HCT116 (cell line): Measurements from ENCODE around the gene ARID2. TPM values are rescaled to one million over a fixed set of nuclear protein-coding genes. Genes with fewer than 3 reads are reported as not detected.
A peak's percentile ranks its signal among the peaks of the same experiment; 100 is the strongest.

Experiments
- ATAC-seq: fragments of 200-7000 bp; cut with Tn5 transposase; 2 replicates; pipeline ENCODE4 v1.9.1; 2020; ENCODE audit warnings: mild to moderate bottlenecking, moderate library complexity
- BruUV-seq: library from RNA; stranded (reverse); fragments of 400-500 nt; replicated peaks from 2 replicates; lab custom pipeline; 2021; lab: Mats Ljungman, UMichigan
- CTCF ChIA-PET: fragments of 300-600 bp; sonication (Branson Sonifier 250); formaldehyde crosslinking; loops from one replicate; lab custom pipeline; 2021; ENCODE audit warnings: antibody characterized with exemption; lab: Charles Lee
- POLR2A ChIA-PET: fragments of 300-600, 350-600 bp; sonication (Branson Sonifier 250); formaldehyde crosslinking; loops from one replicate; lab custom pipeline; 2021; ENCODE audit warnings: antibody characterized with exemption; lab: Charles Lee
- RAD21 ChIA-PET, 2 experiments: fragments of 300-600 bp; sonication (Branson Sonifier 250); formaldehyde crosslinking; loops; one replicate each; lab custom pipeline; 2023; ENCODE audit warnings: low total read pairs in 2 of 2; ENCODE audit not compliant: uncharacterized antibody in 2 of 2, unreplicated experiment in 2 of 2, low non-redundant PET in 1 of 2; lab: Charles Lee
- DNase-seq: peaks from one replicate; pipeline ENCODE4 v3.0.0-alpha.2; 2010; ENCODE audit warnings: low read depth, low spot score
- H2AFZ ChIP-seq: fragments of 200-600 bp; shearing (Covaris generic), sonication (generic); 2 replicates; pipeline ENCODE4 v1.6.1; 2017; ENCODE audit warnings: low read depth, mixed run types, mixed read lengths, antibody characterized with exemption, low read length; ENCODE audit not compliant: poor library complexity, severe bottlenecking
- H3K27ac ChIP-seq: 2 replicates; pipeline ENCODE4 v1.5.1; 2012; ENCODE audit warnings: low read depth, low read length
- H3K27me3 ChIP-seq: fragments of 200-600 bp; sonication (generic); 2 replicates; pipeline ENCODE4 v1.6.1; 2016; ENCODE audit warnings: mixed run types, low read length, mixed read lengths; ENCODE audit not compliant: insufficient read depth
- H3K36me3 ChIP-seq, 2 experiments: fragments of 200-500 bp in 1 of 2; fragments of 200-600 bp in 1 of 2; sonication (Bioruptor generic) in 1 of 2; sonication (generic) in 1 of 2; 2 replicates each; pipeline versions ENCODE4 v1.5.1 to v1.6.1; 2014 to 2016; ENCODE audit warnings: low read length in 2 of 2, inconsistent platforms in 1 of 2, mixed read lengths in 1 of 2, mixed run types in 1 of 2; ENCODE audit not compliant: insufficient read depth in 2 of 2, control insufficient read depth in 1 of 2
- H3K4me1 ChIP-seq, 2 experiments: fragments of 200-600 bp in 1 of 2; sonication (generic) in 1 of 2; 2 replicates each; pipeline versions ENCODE4 v1.5.1 to v1.6.1; 2012 to 2017; ENCODE audit warnings: low read length in 2 of 2, inconsistent platforms in 1 of 2, mild to moderate bottlenecking in 1 of 2, mixed read lengths in 1 of 2, mixed run types in 1 of 2, moderate library complexity in 1 of 2; ENCODE audit not compliant: insufficient read depth in 2 of 2, control insufficient read depth in 1 of 2
- H3K4me2 ChIP-seq: fragments of 200-600 bp; sonication (generic); 2 replicates; pipeline ENCODE4 v1.6.1; 2017; ENCODE audit warnings: mixed run types, low read length, mixed read lengths
- H3K4me3 ChIP-seq, 2 experiments: fragments of 200-600 bp in 1 of 2; sonication (generic) in 1 of 2; replicated peaks in 1 of 2; 2 replicates each; pipeline ENCODE4 v1.5.1; 2011 to 2016; ENCODE audit warnings: low read length in 2 of 2, control low read depth in 1 of 2, low read depth in 1 of 2, mild to moderate bottlenecking in 1 of 2, mixed read lengths in 1 of 2, mixed run types in 1 of 2
- H3K79me2 ChIP-seq: fragments of 200-600 bp; sonication (generic); 2 replicates; pipeline ENCODE4 v1.6.1; 2017; ENCODE audit warnings: mild to moderate bottlenecking, mixed run types, low read length, moderate library complexity, mixed read lengths; ENCODE audit not compliant: insufficient read depth
- H3K9ac ChIP-seq: fragments of 200-600 bp; sonication (generic); 2 replicates; pipeline ENCODE4 v1.6.1; 2016; ENCODE audit warnings: low read length, mixed read lengths
- H3K9me2 ChIP-seq: fragments of 200-600 bp; sonication (generic), shearing (Covaris generic); 2 replicates; pipeline ENCODE4 v1.6.1; 2017; ENCODE audit warnings: mixed run types, mild to moderate bottlenecking, moderate library complexity; ENCODE audit not compliant: insufficient read depth
- H3K9me3 ChIP-seq, 2 experiments: fragments of 200-500 bp in 1 of 2; fragments of 200-600 bp in 1 of 2; sonication (Bioruptor generic) in 1 of 2; sonication (generic) in 1 of 2; 2 replicates each; pipeline ENCODE4 v1.6.1; 2014 to 2017; ENCODE audit warnings: low read length in 2 of 2, mixed read lengths in 2 of 2, inconsistent platforms in 1 of 2, low read depth in 1 of 2, mild to moderate bottlenecking in 1 of 2, mixed run types in 1 of 2, moderate library complexity in 1 of 2; ENCODE audit not compliant: control insufficient read depth in 1 of 2, insufficient read depth in 1 of 2
- H4K20me1 ChIP-seq: fragments of 200-600 bp; sonication (generic), shearing (Covaris generic); 2 replicates; pipeline ENCODE4 v1.6.1; 2017; ENCODE audit warnings: mixed run types, mild to moderate bottlenecking, moderate library complexity; ENCODE audit not compliant: insufficient read depth
- EZH2phosphoT487 ChIP-seq: fragments of 200-600 bp; IDR thresholded peaks from 2 replicates; pipeline ENCODE4 v1.6.1; 2018; ENCODE audit warnings: antibody characterized with exemption, borderline replicate concordance
- POLR2A ChIP-seq: IDR thresholded peaks from 2 replicates; pipeline ENCODE4 v1.7.0; 2011; ENCODE audit warnings: borderline replicate concordance; ENCODE audit not compliant: insufficient read depth, insufficient read length; ENCODE audit errors: extremely low read depth
- SIN3A ChIP-seq: IDR thresholded peaks from 2 replicates; pipeline ENCODE4 v1.6.1; 2012; ENCODE audit warnings: low read depth
- ZNF274 ChIP-seq: fragments of 200-500 bp; sonication (Bioruptor generic); IDR thresholded peaks from 2 replicates; pipeline ENCODE4 v1.6.1; 2014; ENCODE audit warnings: mild to moderate bottlenecking, low read depth, low read length, inconsistent platforms
- intact Hi-C: fragments of 100-400 bp; cut with micrococcal nuclease; formaldehyde crosslinking; loops from 2 replicates; pipeline ENCODE4 v1.10.0; 2022
- total RNA-seq: library from RNA; stranded (reverse); gene quantifications from one replicate; pipeline ENCODE4 v1.2.1, GENCODE V29; 2021; ENCODE audit not compliant: unreplicated experiment
- TF ChIP-seq, protein P1 (sequence below): IDR thresholded peaks from 2 replicates; pipeline ENCODE4 v1.6.1; 2011; ENCODE audit warnings: mild to moderate bottlenecking, low read length, moderate library complexity; ENCODE audit not compliant: insufficient replicate concordance; ENCODE audit errors: extremely low read depth

The ARID2 gene
- total RNA-seq, 1 experiment from 2014 or later, result 30.5 TPM

DNA sequence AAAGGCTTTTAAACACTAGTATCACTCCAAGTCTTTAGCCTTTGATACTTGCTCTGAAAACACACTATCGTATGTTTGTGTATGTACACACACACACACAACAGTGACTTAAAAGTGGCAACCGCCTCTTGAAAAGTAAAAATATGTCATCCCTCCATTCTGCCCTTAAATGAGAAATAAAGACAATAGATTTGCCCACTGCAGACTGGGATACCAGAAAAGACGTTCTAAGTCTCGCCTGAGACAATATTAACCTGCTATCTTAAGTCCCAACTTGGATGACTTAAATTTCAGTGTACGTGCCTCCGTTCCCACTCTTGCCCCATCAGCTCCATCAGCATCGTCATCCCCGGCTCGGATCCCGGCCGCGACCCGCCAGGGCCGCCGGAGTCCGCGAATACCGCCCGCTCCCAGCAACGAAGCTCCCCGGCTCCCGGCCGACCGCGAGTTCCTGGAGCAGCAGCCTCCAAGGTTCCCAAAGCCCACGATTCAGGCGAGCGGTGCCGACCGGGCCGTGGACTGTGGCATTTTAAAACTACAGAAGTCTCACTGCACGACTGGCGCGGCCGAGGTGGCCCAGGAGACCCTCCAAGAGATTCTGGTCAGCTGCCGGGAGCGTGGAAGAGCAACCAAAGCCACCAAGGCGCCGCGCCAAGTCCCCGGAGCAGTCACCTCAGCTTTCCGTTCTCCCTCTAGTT is 2.8 kb upstream of the ARID2 start:
- no peaks in the 10 kb centered on the region for H3K9me3 ChIP-seq
- intact Hi-C loops, result loop anchor here (2.0 to 10.0 kb wide), 5 partner anchors 184 to 596 kb away; no protein-coding TSS in a partner anchor
- no peak overlapping the region for H2AFZ ChIP-seq
- no peaks in the 10 kb centered on the region for H4K20me1 ChIP-seq
- no peak for TF ChIP-seq POLR2A
- no peak for TF ChIP-seq EZH2phosphoT487
- no peak for TF ChIP-seq SIN3A
- TF ChIP-seq, protein P1, sequence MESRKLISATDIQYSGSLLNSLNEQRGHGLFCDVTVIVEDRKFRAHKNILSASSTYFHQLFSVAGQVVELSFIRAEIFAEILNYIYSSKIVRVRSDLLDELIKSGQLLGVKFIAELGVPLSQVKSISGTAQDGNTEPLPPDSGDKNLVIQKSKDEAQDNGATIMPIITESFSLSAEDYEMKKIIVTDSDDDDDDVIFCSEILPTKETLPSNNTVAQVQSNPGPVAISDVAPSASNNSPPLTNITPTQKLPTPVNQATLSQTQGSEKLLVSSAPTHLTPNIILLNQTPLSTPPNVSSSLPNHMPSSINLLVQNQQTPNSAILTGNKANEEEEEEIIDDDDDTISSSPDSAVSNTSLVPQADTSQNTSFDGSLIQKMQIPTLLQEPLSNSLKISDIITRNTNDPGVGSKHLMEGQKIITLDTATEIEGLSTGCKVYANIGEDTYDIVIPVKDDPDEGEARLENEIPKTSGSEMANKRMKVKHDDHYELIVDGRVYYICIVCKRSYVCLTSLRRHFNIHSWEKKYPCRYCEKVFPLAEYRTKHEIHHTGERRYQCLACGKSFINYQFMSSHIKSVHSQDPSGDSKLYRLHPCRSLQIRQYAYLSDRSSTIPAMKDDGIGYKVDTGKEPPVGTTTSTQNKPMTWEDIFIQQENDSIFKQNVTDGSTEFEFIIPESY, result no peak
- TF ChIP-seq ZNF274, result no peak
- H3K27ac ChIP-seq, result peak overlapping the region; percentile 94
- RAD21 ChIA-PET, result no interaction called here
- H3K9ac ChIP-seq, result peak overlapping the region; percentile 82
- TSS peak; percentile 44 for BruUV-seq
- no peak for DNase-seq
- no peaks in the 10 kb centered on the region for H3K36me3 ChIP-seq
- ATAC-seq, result no peak
- no peaks in the 10 kb centered on the region for H3K27me3 ChIP-seq
- H3K79me2 ChIP-seq, result peaks cover 71% of the 10 kb centered on the region
- H3K4me2 ChIP-seq, result peak overlapping the region; percentile 80
- POLR2A ChIA-PET, result interaction anchor here (1.0 to 1.9 kb wide), 3 partner anchors 15 to 264 kb away, joined by 3 to 6 read pairs (median 3); no protein-coding TSS in a partner anchor
- H3K9me2 ChIP-seq, result no peaks in the 10 kb centered on the region
- CTCF ChIA-PET, result interaction anchor here (1.4 to 3.0 kb wide), 4 partner anchors 16 to 183 kb away, joined by 3 to 18 read pairs (median 10); no protein-coding TSS in a partner anchor
- H3K4me1 ChIP-seq, result peaks cover 4 to 22% of the 10 kb centered on the region in 2 experiments; a peak in 3 of 4 replicates
- H3K4me3 ChIP-seq, result peak overlapping the region; percentile 84 to 85
